H1 (cell line): ENCODE measurements around the gene SS18L1. TPM values are rescaled to one million over a fixed set of nuclear protein-coding genes. Genes with fewer than 3 reads are reported as not detected.

ENCODE experiments used
- CTCF ChIA-PET: fragments of 300-600 bp; sonication (Branson Sonifier 250); formaldehyde crosslinking; loops from one replicate; lab custom pipeline; 2021; ENCODE audit not compliant: partially characterized antibody; lab: Charles Lee
- POLR2A ChIA-PET: fragments of 300-600 bp; sonication (Branson Sonifier 250); formaldehyde crosslinking; loops from one replicate; lab custom pipeline; 2021; ENCODE audit warnings: inconsistent platforms; ENCODE audit not compliant: partially characterized antibody; lab: Charles Lee
- DNase-seq, 2 experiments: peaks; one replicate each; pipeline versions ENCODE4 v3.0.0 to v3.0.0-alpha.2; 2010 to 2022; ENCODE audit warnings: low spot score in 2 of 2, low read depth in 1 of 2, mixed read lengths in 1 of 2
- FAIRE-seq: peaks from 2 replicates; lab custom pipeline; 2011; peaks lifted over from hg19 to GRCh38; lab: Jason Lieb, UNC
- H2AFZ ChIP-seq: 2 replicates; pipeline ENCODE4 v1.8.1; 2012; ENCODE audit warnings: low read length, inconsistent platforms
- H2AK5ac ChIP-seq: 2 replicates; pipeline ENCODE4 v1.6.1; 2013; ENCODE audit warnings: low read depth, low read length
- H2BK120ac ChIP-seq: replicated peaks from 2 replicates; pipeline ENCODE3; 2013; ENCODE audit warnings: low read depth, low read length, inconsistent platforms
- H2BK12ac ChIP-seq: 2 replicates; pipeline ENCODE4 v1.6.1; 2013; ENCODE audit warnings: low read depth, low read length
- H2BK15ac ChIP-seq: 2 replicates; pipeline ENCODE4 v1.6.1; 2013; ENCODE audit warnings: low read length
- H2BK20ac ChIP-seq: 2 replicates; pipeline ENCODE4 v1.6.1; 2013; ENCODE audit warnings: low read length
- H2BK5ac ChIP-seq: 2 replicates; pipeline ENCODE4 v1.6.1; 2013; ENCODE audit warnings: low read depth, low read length
- H3K14ac ChIP-seq: 2 replicates; pipeline ENCODE4 v1.6.1; 2013; ENCODE audit warnings: inconsistent platforms; ENCODE audit not compliant: insufficient read length
- H3K18ac ChIP-seq: 2 replicates; pipeline ENCODE4 v1.6.1; 2013; ENCODE audit warnings: low read length; ENCODE audit errors: extremely low read depth
- H3K23ac ChIP-seq: 2 replicates; pipeline ENCODE4 v1.6.1; 2013; ENCODE audit warnings: inconsistent platforms; ENCODE audit not compliant: insufficient read length
- H3K23me2 ChIP-seq: 2 replicates; pipeline ENCODE4 v1.6.1; 2013; ENCODE audit warnings: low read depth, low read length
- H3K27ac ChIP-seq: 2 replicates; pipeline ENCODE4 v1.6.1; 2011; ENCODE audit warnings: low read depth, low read length, inconsistent platforms
- H3K27me3 ChIP-seq, 4 experiments: replicated peaks in 1 of 4; 1 replicate in 1 of 4; 2 replicates in 3 of 4; pipeline versions ENCODE4 v1.6.1 to v1.8.1; 2011 to 2013; ENCODE audit warnings: low read length in 3 of 4, mild to moderate bottlenecking in 3 of 4, inconsistent platforms in 2 of 4, mixed read lengths in 2 of 4, moderate library complexity in 1 of 4; ENCODE audit not compliant: control insufficient read depth in 3 of 4, insufficient read depth in 3 of 4; ENCODE audit errors: extremely low read depth in 1 of 4
- H3K36me3 ChIP-seq, 4 experiments: 2 replicates each; pipeline versions ENCODE4 v1.6.1 to v1.8.1; 2011 to 2013; ENCODE audit warnings: mild to moderate bottlenecking in 4 of 4, low read length in 3 of 4, moderate library complexity in 2 of 4, control low read depth in 1 of 4, inconsistent platforms in 1 of 4; ENCODE audit not compliant: insufficient read depth in 4 of 4, control insufficient read depth in 2 of 4
- H3K4ac ChIP-seq: replicated peaks from 2 replicates; pipeline ENCODE3; 2013; ENCODE audit warnings: low read length, low read depth, mixed read lengths, inconsistent platforms; ENCODE audit not compliant: insufficient read length
- H3K4me1 ChIP-seq, 4 experiments: replicated peaks in 1 of 4; 1 replicate in 1 of 4; 2 replicates in 3 of 4; pipeline versions ENCODE4 v1.6.1 to v1.8.1; 2011 to 2013; ENCODE audit warnings: low read length in 3 of 4, inconsistent platforms in 2 of 4, mixed read lengths in 1 of 4; ENCODE audit not compliant: insufficient read depth in 4 of 4, control insufficient read depth in 3 of 4
- H3K4me2 ChIP-seq, 2 experiments: 2 replicates each; pipeline versions ENCODE4 v1.6.1 to v1.8.1; 2011 to 2013; ENCODE audit warnings: low read depth in 2 of 2, low read length in 2 of 2, control low read depth in 1 of 2, inconsistent platforms in 1 of 2, mild to moderate bottlenecking in 1 of 2; ENCODE audit not compliant: insufficient read depth in 1 of 2
- H3K4me3 ChIP-seq, 4 experiments: fragments of 200-600, 300-600 bp in 1 of 4; sonication (generic), shearing (Covaris generic), sonication (Bioruptor Twin) in 1 of 4; 2 replicates each; pipeline versions ENCODE4 v1.5.1 to v1.8.1; 2011 to 2016; ENCODE audit warnings: low read length in 4 of 4, low read depth in 3 of 4, control low read depth in 2 of 4, inconsistent platforms in 2 of 4, mild to moderate bottlenecking in 2 of 4, mixed read lengths in 1 of 4, moderate library complexity in 1 of 4; ENCODE audit not compliant: insufficient read depth in 2 of 4; ENCODE audit errors: extremely low read depth in 1 of 4
- H3K56ac ChIP-seq: replicated peaks from 2 replicates; pipeline ENCODE3; 2013; ENCODE audit warnings: low read depth, mild to moderate bottlenecking, mixed read lengths, low read length, inconsistent platforms; ENCODE audit not compliant: insufficient read length
- H3K79me1 ChIP-seq: 2 replicates; pipeline ENCODE4 v1.6.1; 2013; ENCODE audit warnings: low read depth, low read length, control low read depth
- H3K79me2 ChIP-seq, 2 experiments: 2 replicates each; pipeline versions ENCODE4 v1.6.1 to v1.8.1; 2012 to 2013; ENCODE audit warnings: low read length in 2 of 2, mild to moderate bottlenecking in 2 of 2, inconsistent platforms in 1 of 2; ENCODE audit not compliant: insufficient read depth in 2 of 2, control insufficient read depth in 1 of 2
- H3K9ac ChIP-seq, 4 experiments: replicated peaks in 1 of 4; 1 replicate in 1 of 4; 2 replicates in 3 of 4; pipeline versions ENCODE4 v1.6.1 to v1.8.1; 2011 to 2013; ENCODE audit warnings: low read depth in 3 of 4, low read length in 3 of 4, control low read depth in 2 of 4, mild to moderate bottlenecking in 2 of 4, moderate library complexity in 2 of 4, inconsistent platforms in 1 of 4; ENCODE audit errors: extremely low read depth in 1 of 4
- H3K9me3 ChIP-seq, 2 experiments: 2 replicates each; pipeline versions ENCODE4 v1.6.1 to v1.8.1; 2012 to 2013; ENCODE audit warnings: mild to moderate bottlenecking in 2 of 2, moderate library complexity in 2 of 2, control low read depth in 1 of 2, inconsistent platforms in 1 of 2, low read depth in 1 of 2, low read length in 1 of 2, mixed read lengths in 1 of 2; ENCODE audit not compliant: insufficient read depth in 2 of 2
- H4K20me1 ChIP-seq, 2 experiments: replicated peaks in 1 of 2; 2 replicates each; pipeline versions ENCODE3 to v1.8.1; 2011 to 2013; ENCODE audit warnings: inconsistent platforms in 2 of 2, low read length in 2 of 2, mild to moderate bottlenecking in 1 of 2; ENCODE audit not compliant: insufficient read depth in 2 of 2, control insufficient read depth in 1 of 2
- H4K5ac ChIP-seq: 2 replicates; pipeline ENCODE4 v1.6.1; 2013; ENCODE audit warnings: low read length, low read depth, mixed read lengths, inconsistent platforms; ENCODE audit not compliant: insufficient read length
- H4K8ac ChIP-seq: 2 replicates; pipeline ENCODE4 v1.8.0; 2013; ENCODE audit warnings: mild to moderate bottlenecking, moderate library complexity, low read length, inconsistent platforms; ENCODE audit not compliant: insufficient read depth; ENCODE audit errors: extremely low read depth
- H4K91ac ChIP-seq: replicated peaks from 2 replicates; pipeline ENCODE3; 2013; ENCODE audit warnings: low read length, mixed read lengths, inconsistent platforms; ENCODE audit not compliant: insufficient read length
- CBX5 ChIP-seq: fragments of 300-800, 300-1000 bp; sonication (generic); IDR thresholded peaks from 2 replicates; pipeline ENCODE4 v1.7.1; 2016; ENCODE audit warnings: antibody characterized with exemption, low read length, low read depth
- CREB1 ChIP-seq: IDR thresholded peaks from 2 replicates; pipeline ENCODE4 v1.6.1; 2012; ENCODE audit warnings: inconsistent platforms
- CTBP2 ChIP-seq: IDR thresholded peaks from 2 replicates; pipeline ENCODE4 v1.7.0; 2011; ENCODE audit warnings: borderline replicate concordance, mild to moderate bottlenecking, moderate library complexity, mixed read lengths, low read length; ENCODE audit not compliant: insufficient read depth, insufficient read length
- FOSL1 ChIP-seq: IDR thresholded peaks from 2 replicates; pipeline ENCODE4 v1.6.1; 2011; ENCODE audit warnings: mild to moderate bottlenecking, low read depth, low read length, moderate library complexity; ENCODE audit not compliant: insufficient read depth
- HDAC6 ChIP-seq: IDR thresholded peaks from one replicate; pipeline ENCODE4 v1.7.1; 2012; ENCODE audit warnings: low read depth, mild to moderate bottlenecking, inconsistent platforms, low read length, moderate library complexity
- JUND ChIP-seq: IDR thresholded peaks from 2 replicates; pipeline ENCODE4 v1.6.1; 2011; ENCODE audit warnings: mild to moderate bottlenecking, improper control_type of control experiment, low read length
- PHF8 ChIP-seq: fragments of 200-600 bp; sonication (generic); conservative IDR thresholded peaks from 2 replicates; pipeline ENCODE4 v1.7.1; 2012; ENCODE audit warnings: low read depth, mild to moderate bottlenecking, inconsistent platforms, low read length, moderate library complexity
- RFX5 ChIP-seq: IDR thresholded peaks from 2 replicates; pipeline ENCODE4 v1.6.1; 2011; ENCODE audit warnings: low read depth, low read length, improper control_type of control experiment, borderline replicate concordance
- RNF2 ChIP-seq: fragments of 200-900, 300-1000 bp; sonication (generic); IDR thresholded peaks from 2 replicates; pipeline ENCODE4 v1.7.1; 2016; ENCODE audit warnings: borderline replicate concordance, low read depth, mild to moderate bottlenecking, antibody characterized with exemption, low read length; ENCODE audit not compliant: poor library complexity, severe bottlenecking; ENCODE audit errors: missing control alignments
- SP2 ChIP-seq: IDR thresholded peaks from 2 replicates; pipeline ENCODE4 v1.6.1; 2012; ENCODE audit warnings: mild to moderate bottlenecking, low read length, inconsistent platforms
- SUZ12 ChIP-seq: fragments of 200-600 bp; sonication (generic); IDR thresholded peaks from 2 replicates; pipeline ENCODE4 v1.6.1; 2012; ENCODE audit warnings: mild to moderate bottlenecking, inconsistent platforms, low read length, moderate library complexity, mixed read lengths
- WGBS, 2 experiments: shearing (Covaris generic) in 1 of 2; methylation state at CpG; one replicate each; pipeline versions ENCODE4 v1.1.6 to v1.1.7; 2013 to 2015; ENCODE audit warnings: low lambda C conversion rate in 2 of 2, mixed read lengths in 2 of 2, inconsistent platforms in 1 of 2, low coverage in 1 of 2, missing lambda C conversion rate in 1 of 2; ENCODE audit not compliant: insufficient replicate concordance in 2 of 2, insufficient coverage in 1 of 2, insufficient read length in 1 of 2; ENCODE audit errors: extremely low coverage in 1 of 2, missing lambda C conversion rate in 1 of 2; 5-methylcytosine and 5-hydroxymethylcytosine counted together
- polyA plus RNA-seq, 7 experiments: library from polyadenylated mRNA; depleted of rRNA in 3 of 7; stranded (reverse) in 5 of 7; unstranded in 2 of 7; fragments of >200 nt in 5 of 7; fragments of 200-250 nt in 2 of 7; gene quantifications; 1 replicate in 5 of 7; 2 replicates in 1 of 7; 4 replicates in 1 of 7; pipeline versions ENCODE4 v1.2.1 to v1.2.3, GENCODE V29; 2011 to 2013; ENCODE audit warnings: missing spikeins in 2 of 7, mixed read lengths in 2 of 7
- total RNA-seq: library from RNA; stranded (reverse); fragmentation: NEBNext Ultra II Directional; extraction: Animal tissue kit (Norgen Biotek cat#: 25700); gene quantifications from 2 replicates; pipeline ENCODE4 v1.2.1, GENCODE V29; 2021

Gene SS18L1
- total and polyA plus RNA-seq, 2 of the 8 experiments (the other 6 are each of a cell fraction or from before 2014, with no cell fraction given): 28.4 to 29.7 TPM

DNA sequence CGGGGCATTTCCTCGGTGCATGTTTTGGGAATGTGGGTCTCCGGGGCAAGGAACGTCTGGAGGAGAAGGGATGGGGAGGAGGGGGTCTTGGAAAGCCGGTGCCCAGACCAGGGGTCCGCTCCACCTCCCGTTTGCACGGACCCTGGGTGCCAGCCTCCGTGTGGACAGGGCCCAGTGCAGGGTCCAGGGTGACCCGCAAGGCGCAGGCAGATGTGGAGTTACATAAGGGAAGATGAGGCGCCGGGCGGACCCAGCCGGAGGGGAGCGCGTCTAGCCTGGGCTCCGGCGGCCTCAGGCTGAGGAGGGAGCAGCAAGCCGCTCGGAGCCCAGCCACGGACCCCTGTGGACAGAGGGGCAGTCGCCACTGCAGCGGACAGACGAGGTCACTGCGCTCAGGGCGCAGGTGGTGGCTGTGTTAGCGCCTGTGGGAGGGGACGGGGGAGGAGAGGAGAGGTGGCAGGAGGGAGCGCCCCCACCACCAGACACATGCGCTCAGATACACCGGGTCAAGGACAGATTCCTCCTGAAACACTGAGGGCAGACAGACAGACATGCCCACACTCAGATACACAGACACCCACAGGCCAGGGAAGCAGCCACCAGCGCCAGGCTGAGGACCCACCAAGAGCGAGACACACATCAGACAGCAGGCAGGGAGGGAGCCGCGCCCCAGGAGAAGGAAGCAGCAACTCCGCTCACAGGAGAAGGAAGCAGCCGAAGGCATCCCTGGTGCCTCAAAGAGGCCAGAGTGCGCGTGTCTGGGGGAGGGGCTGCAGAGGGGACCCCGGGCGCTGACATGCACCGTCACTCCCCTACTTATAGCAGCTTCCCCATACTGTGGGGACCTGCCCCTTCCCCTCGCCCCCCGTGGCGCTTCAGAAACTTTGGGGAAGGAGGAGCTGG, 77.3 kb downstream of the SS18L1 start:
- peak overlapping the region; percentile 84 to 89 for H3K4me2 ChIP-seq
- CTCF ChIA-PET: interaction anchor here (0.6 to 1.3 kb wide), 3 partner anchors 9 to 12 kb away, joined by 3 read pairs; no protein-coding TSS in a partner anchor
- no peak overlapping the region for H4K8ac ChIP-seq
- peaks cover 21% of the 10 kb centered on the region; the same call in 1 of the 2 replicates for H3K23me2 ChIP-seq
- no peak overlapping the region for H3K27ac ChIP-seq
- H4K91ac ChIP-seq: no peak overlapping the region
- no peak overlapping the region for H3K9ac ChIP-seq
- no peak overlapping the region for H4K5ac ChIP-seq
- H3K79me2 ChIP-seq: no peaks in the 10 kb centered on the region
- peak overlapping the region; percentile 24 to 53 (median 41); a peak in 7 of 8 replicates for H3K4me3 ChIP-seq
- H3K56ac ChIP-seq: no peak overlapping the region
- H3K36me3 ChIP-seq: no peaks in the 10 kb centered on the region
- DNase-seq: peak in 1 of 2 experiments; percentile 73
- H2BK5ac ChIP-seq: no peak overlapping the region
- no peak overlapping the region for H2BK120ac ChIP-seq
- no peaks in the 10 kb centered on the region for H3K79me1 ChIP-seq
- no peak overlapping the region for H2BK20ac ChIP-seq
- WGBS, 2 experiments: 10% methylated on average over 38 of the region's 46 CpGs; no CpG with 5 or more reads in 1 of the 2 experiments
- no peak overlapping the region for H3K23ac ChIP-seq
- no peak for FAIRE-seq
- H3K9me3 ChIP-seq: no peaks in the 10 kb centered on the region
- no peak overlapping the region for H3K18ac ChIP-seq
- POLR2A ChIA-PET: interaction anchor here (0.8 to 1.0 kb wide), 3 partner anchors 12 to 155 kb away, joined by 3 to 4 read pairs (median 4); no protein-coding TSS in a partner anchor
- H3K4ac ChIP-seq: no peak overlapping the region
- no peak overlapping the region for H2AFZ ChIP-seq
- H3K4me1 ChIP-seq: peaks cover 0 to 31% (median 16%) of the 10 kb centered on the region in 4 experiments; a peak in 6 of 7 replicates
- peak overlapping the region; percentile 72; the same call in 1 of the 2 replicates for H2BK15ac ChIP-seq
- peak overlapping the region; percentile 50; the same call in 1 of the 2 replicates for H2BK12ac ChIP-seq
- H2AK5ac ChIP-seq: no peak overlapping the region
- H3K27me3 ChIP-seq: peaks cover 9 to 60% (median 42%) of the 10 kb centered on the region in 4 experiments
- no peak overlapping the region for H3K14ac ChIP-seq
- peaks cover 6 to 18% of the 10 kb centered on the region in 2 experiments for H4K20me1 ChIP-seq
- TF ChIP-seq CBX5 (no peak), FOSL1 (no peak), JUND (no peak), RFX5 (no peak), PHF8 (no peak), SUZ12 (peak; percentile 49; the same call in 1 of the 2 replicates), CTBP2 (no peak), RNF2 (no peak), CREB1 (peak; percentile 42), SP2 (no peak), HDAC6 (no peak)
